ENCODE data around the gene EDN2.

DNA sequence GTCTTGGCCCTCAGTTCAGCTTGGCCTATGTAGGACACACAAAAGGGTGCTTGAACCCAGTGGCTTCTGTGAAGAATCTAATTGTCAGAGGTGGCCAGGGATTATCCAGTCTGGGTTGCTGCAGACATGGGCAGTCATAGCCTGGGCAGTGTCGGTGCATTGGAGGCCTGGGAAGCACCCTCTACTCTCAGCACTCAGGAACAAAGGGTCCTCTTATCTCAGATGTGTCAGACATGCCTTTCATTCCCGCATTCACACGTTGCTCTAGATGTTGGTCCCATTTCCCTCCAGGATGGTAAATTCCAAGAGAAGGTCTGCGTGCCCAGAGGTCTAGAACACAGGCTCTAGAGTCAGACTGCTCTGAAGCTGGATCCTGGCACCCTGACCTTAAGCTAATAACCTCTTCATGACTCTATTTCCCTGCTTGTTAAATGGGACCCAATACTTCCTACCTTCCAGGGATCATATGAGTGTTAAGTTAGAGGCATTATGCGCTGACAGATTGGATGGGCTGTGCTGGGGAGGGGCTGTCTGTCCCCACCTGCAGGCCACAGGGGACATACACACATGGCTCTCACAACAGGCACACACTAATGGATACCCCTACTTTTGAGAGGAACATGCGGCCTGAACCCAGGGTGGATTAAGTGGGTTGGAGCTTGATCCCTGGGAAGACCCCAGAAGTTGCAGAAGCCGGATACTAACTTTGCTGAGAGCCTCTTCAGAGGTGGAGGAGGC, 16.5 kb upstream of the EDN2 start:
- TF ChIP-seq, protein P1, sequence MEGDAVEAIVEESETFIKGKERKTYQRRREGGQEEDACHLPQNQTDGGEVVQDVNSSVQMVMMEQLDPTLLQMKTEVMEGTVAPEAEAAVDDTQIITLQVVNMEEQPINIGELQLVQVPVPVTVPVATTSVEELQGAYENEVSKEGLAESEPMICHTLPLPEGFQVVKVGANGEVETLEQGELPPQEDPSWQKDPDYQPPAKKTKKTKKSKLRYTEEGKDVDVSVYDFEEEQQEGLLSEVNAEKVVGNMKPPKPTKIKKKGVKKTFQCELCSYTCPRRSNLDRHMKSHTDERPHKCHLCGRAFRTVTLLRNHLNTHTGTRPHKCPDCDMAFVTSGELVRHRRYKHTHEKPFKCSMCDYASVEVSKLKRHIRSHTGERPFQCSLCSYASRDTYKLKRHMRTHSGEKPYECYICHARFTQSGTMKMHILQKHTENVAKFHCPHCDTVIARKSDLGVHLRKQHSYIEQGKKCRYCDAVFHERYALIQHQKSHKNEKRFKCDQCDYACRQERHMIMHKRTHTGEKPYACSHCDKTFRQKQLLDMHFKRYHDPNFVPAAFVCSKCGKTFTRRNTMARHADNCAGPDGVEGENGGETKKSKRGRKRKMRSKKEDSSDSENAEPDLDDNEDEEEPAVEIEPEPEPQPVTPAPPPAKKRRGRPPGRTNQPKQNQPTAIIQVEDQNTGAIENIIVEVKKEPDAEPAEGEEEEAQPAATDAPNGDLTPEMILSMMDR (IDR thresholded peaks at IDR 0.05; ENCODE audit: insufficient read depth, low read length), result no peak
- TF ChIP-seq POLR2AphosphoS5 (IDR thresholded peaks at IDR 0.05; ENCODE audit: low read depth) (no peak), GABPA (IDR thresholded peaks at IDR 0.05; ENCODE audit: low read depth) (no peak)
- TF ChIP-seq, protein P2, sequence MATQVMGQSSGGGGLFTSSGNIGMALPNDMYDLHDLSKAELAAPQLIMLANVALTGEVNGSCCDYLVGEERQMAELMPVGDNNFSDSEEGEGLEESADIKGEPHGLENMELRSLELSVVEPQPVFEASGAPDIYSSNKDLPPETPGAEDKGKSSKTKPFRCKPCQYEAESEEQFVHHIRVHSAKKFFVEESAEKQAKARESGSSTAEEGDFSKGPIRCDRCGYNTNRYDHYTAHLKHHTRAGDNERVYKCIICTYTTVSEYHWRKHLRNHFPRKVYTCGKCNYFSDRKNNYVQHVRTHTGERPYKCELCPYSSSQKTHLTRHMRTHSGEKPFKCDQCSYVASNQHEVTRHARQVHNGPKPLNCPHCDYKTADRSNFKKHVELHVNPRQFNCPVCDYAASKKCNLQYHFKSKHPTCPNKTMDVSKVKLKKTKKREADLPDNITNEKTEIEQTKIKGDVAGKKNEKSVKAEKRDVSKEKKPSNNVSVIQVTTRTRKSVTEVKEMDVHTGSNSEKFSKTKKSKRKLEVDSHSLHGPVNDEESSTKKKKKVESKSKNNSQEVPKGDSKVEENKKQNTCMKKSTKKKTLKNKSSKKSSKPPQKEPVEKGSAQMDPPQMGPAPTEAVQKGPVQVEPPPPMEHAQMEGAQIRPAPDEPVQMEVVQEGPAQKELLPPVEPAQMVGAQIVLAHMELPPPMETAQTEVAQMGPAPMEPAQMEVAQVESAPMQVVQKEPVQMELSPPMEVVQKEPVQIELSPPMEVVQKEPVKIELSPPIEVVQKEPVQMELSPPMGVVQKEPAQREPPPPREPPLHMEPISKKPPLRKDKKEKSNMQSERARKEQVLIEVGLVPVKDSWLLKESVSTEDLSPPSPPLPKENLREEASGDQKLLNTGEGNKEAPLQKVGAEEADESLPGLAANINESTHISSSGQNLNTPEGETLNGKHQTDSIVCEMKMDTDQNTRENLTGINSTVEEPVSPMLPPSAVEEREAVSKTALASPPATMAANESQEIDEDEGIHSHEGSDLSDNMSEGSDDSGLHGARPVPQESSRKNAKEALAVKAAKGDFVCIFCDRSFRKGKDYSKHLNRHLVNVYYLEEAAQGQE (IDR thresholded peaks at IDR 0.05; ENCODE audit: insufficient replicate concordance, low read depth), result no peak

Data from HL-60 (cell line).